Gastrocnemius medialis (tissue), 4 donors: ENCODE measurements around the gene CLEC18A.
"Not testable (repeated sequence)": the region's sequence is repeated elsewhere in the genome, so short reads cannot be mapped to it uniquely, and the experiment has no call there.

Source experiments
- CTCF ChIP-seq, 5 experiments: fragments of 450-650 bp in 3 of 5; fragments of 200-600 bp in 2 of 5; sonication (generic) in 2 of 5; IDR thresholded peaks in 4 of 5; conservative IDR thresholded peaks in 1 of 5; 1 replicate in 4 of 5; 2 replicates in 1 of 5; pipeline ENCODE4 v1.5.1; 2016 to 2019; ENCODE audit warnings: antibody characterized with exemption in 5 of 5, mild to moderate bottlenecking in 3 of 5, moderate library complexity in 3 of 5
- POLR2A ChIP-seq, 2 donors: fragments of 450-650 bp; IDR thresholded peaks; one replicate each; pipeline ENCODE4 v1.6.1; 2017; ENCODE audit warnings: antibody characterized with exemption in 2 of 2, mild to moderate bottlenecking in 2 of 2, moderate library complexity in 2 of 2

DNA sequence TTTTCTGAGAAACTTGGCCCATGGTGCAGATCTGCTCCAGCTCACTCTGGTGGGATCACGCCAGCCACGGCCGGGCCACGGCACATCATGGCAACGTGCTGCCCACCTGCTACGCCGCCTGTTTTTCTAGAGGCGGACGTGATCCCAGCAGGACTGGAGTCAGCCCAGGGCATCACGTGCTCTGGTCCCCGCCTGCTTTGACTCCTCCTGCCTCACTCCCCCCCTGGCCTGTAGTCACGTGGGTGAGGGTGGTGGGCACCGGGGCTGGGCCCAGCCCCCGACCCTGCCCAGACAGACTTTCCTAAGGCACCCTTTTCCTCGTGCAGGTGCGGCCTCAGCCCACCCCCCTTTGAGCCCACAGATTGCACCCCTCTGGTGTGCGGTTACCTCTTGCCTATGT is 723 bp upstream of the CLEC18A start:
- not testable (repeated sequence) for TF ChIP-seq POLR2A (IDR thresholded peaks at IDR 0.05); CTCF (IDR thresholded peaks at IDR 0.05 in 4 of 5, conservative IDR thresholded peaks at IDR 0.05 in 1 of 5)
